Smooth muscle cell (in vitro differentiated cells): ENCODE data around the gene KRTAP4-6. TPM values are rescaled to one million over a fixed set of nuclear protein-coding genes. Genes with fewer than 3 reads are reported as not detected.
"Not testable (repeated sequence)": the region's sequence is repeated elsewhere in the genome, so short reads cannot be mapped to it uniquely, and the experiment has no call there.

Experiments used
- DNase-seq: peaks from one replicate; lab custom pipeline; 2025; ENCODE audit not compliant: unreplicated experiment; lab: John Stamatoyannopoulos, UW
- H2AFZ ChIP-seq: fragments of 200-600 bp; sonication (generic); 2 replicates; pipeline ENCODE4 v1.6.0; 2016; ENCODE audit warnings: antibody characterized with exemption, low read depth, mild to moderate bottlenecking
- H3F3A ChIP-seq: fragments of 200-600 bp; sonication (generic); 2 replicates; pipeline ENCODE4 v1.6.0; 2017; ENCODE audit warnings: antibody characterized with exemption, low read depth
- H3K27ac ChIP-seq: fragments of 200-600 bp; sonication (generic); 2 replicates; pipeline ENCODE4 v1.5.1; 2016; ENCODE audit warnings: low read depth, mild to moderate bottlenecking
- H3K27me3 ChIP-seq: fragments of 200-600 bp; sonication (generic); 2 replicates; pipeline ENCODE4 v1.6.1; 2016; ENCODE audit warnings: low read depth, mild to moderate bottlenecking
- H3K36me3 ChIP-seq: fragments of 200-600 bp; sonication (generic); 2 replicates; pipeline ENCODE4 v1.5.1; 2016; ENCODE audit warnings: low read depth
- H3K4me1 ChIP-seq: fragments of 200-600 bp; sonication (generic); 2 replicates; pipeline ENCODE4 v1.5.1; 2016; ENCODE audit warnings: low read depth
- H3K4me2 ChIP-seq: fragments of 200-600 bp; sonication (generic); 2 replicates; pipeline ENCODE4 v1.6.0; 2016; ENCODE audit warnings: mild to moderate bottlenecking
- H3K4me3 ChIP-seq: fragments of 200-600 bp; sonication (generic); 2 replicates; pipeline ENCODE4 v1.5.1; 2016; ENCODE audit warnings: mild to moderate bottlenecking
- H3K79me2 ChIP-seq: fragments of 200-600 bp; sonication (generic); 2 replicates; pipeline ENCODE4 v1.6.0; 2016; ENCODE audit warnings: low read depth, mild to moderate bottlenecking
- H3K9ac ChIP-seq: fragments of 200-600 bp; sonication (generic); 2 replicates; pipeline ENCODE4 v1.6.0; 2016; ENCODE audit warnings: low read depth
- H3K9me3 ChIP-seq: fragments of 200-600 bp; sonication (generic); replicated peaks from 2 replicates; pipeline ENCODE4 v1.5.1; 2016; ENCODE audit warnings: low read depth
- H4K20me1 ChIP-seq: fragments of 200-600 bp; sonication (generic); 2 replicates; pipeline ENCODE4 v1.6.0; 2016; ENCODE audit warnings: low read depth
- CTCF ChIP-seq: fragments of 200-600 bp; sonication (generic); IDR thresholded peaks from 2 replicates; pipeline ENCODE4 v1.5.1; 2017; ENCODE audit warnings: borderline replicate concordance, mild to moderate bottlenecking, antibody characterized with exemption; ENCODE audit not compliant: insufficient read depth, poor library complexity, severe bottlenecking
- WGBS: methylation state at CpG from one replicate; pipeline ENCODE4 v1.1.7; 2016; ENCODE audit warnings: low lambda C conversion rate; 5-methylcytosine and 5-hydroxymethylcytosine counted together
- polyA plus RNA-seq: library from polyadenylated mRNA; unstranded; fragments of >200 nt; fragmentation: Nextera tagmentation; extraction: Ambion mirVana; gene quantifications from 2 replicates; pipeline ENCODE4 v1.2.1, GENCODE V29; 2016
- total RNA-seq: library from RNA; depleted of rRNA; stranded (reverse); fragments of >200 nt; gene quantifications from 2 replicates; pipeline ENCODE4 v1.2.3, GENCODE V29; 2014

KRTAP4-6 gene
- total and polyA plus RNA-seq, 2 experiments from 2014 or later, result not detected

GRCh38 chr17:41118721-41119120, 21.6 kb downstream of the KRTAP4-6 start:
- Histone ChIP-seq H2AFZ (no peak overlapping the region), H3K27ac (no peak overlapping the region), H3K79me2 (no peaks in the 10 kb centered on the region), H4K20me1 (no peaks in the 10 kb centered on the region), H3F3A (no peaks in the 10 kb centered on the region), H3K4me1 (no peaks in the 10 kb centered on the region), H3K9ac (no peak overlapping the region), H3K36me3 (no peaks in the 10 kb centered on the region), H3K4me3 (no peak overlapping the region), H3K4me2 (no peak overlapping the region), H3K27me3 (no peaks in the 10 kb centered on the region), H3K9me3 (no peaks in the 10 kb centered on the region)
- DNase-seq, result no peak
- 67% methylated on average over 4 of the region's 4 CpGs for WGBS
- no peak for TF ChIP-seq CTCF

GRCh38 chr17:41117846-41118386, 22.4 kb downstream of the KRTAP4-6 start, which contains the start of gene KRTAP4-11:
KRTAP4-11 (minus strand) TSS chr17:41118373; CDS start chr17:41118315, 58 bp downstream.
- not testable (repeated sequence) for H3K4me2 ChIP-seq, H3K27ac ChIP-seq, H3K27me3 ChIP-seq, H3K9ac ChIP-seq, H3K4me1 ChIP-seq, H3K9me3 ChIP-seq, H3K4me3 ChIP-seq, H3K79me2 ChIP-seq, H4K20me1 ChIP-seq, H3K36me3 ChIP-seq, H2AFZ ChIP-seq, DNase-seq, H3F3A ChIP-seq
- WGBS, result 88% methylated on average over 10 of the region's 10 CpGs

- H3K4me2 ChIP-seq, result no peak overlapping the region
- no peak for DNase-seq
- no peak overlapping the region for H2AFZ ChIP-seq
- 90% methylated on average over 5 of the region's 5 CpGs for WGBS
- no peaks in the 10 kb centered on the region for H3F3A ChIP-seq
- H3K9me3 ChIP-seq, result no peaks in the 10 kb centered on the region
- TF ChIP-seq CTCF, result no peak
- no peak overlapping the region for H3K9ac ChIP-seq
- H3K27me3 ChIP-seq, result no peaks in the 10 kb centered on the region
- no peak overlapping the region for H3K4me3 ChIP-seq
- H4K20me1 ChIP-seq, result no peaks in the 10 kb centered on the region
- no peaks in the 10 kb centered on the region for H3K79me2 ChIP-seq
- no peak overlapping the region for H3K27ac ChIP-seq
- no peaks in the 10 kb centered on the region for H3K36me3 ChIP-seq
- no peaks in the 10 kb centered on the region for H3K4me1 ChIP-seq
These were observed 24.0 kb downstream of the KRTAP4-6 start for GRCh38 chr17:41116297-41116696.

GRCh38 chr17:41111151-41111885, 29.0 kb downstream of the KRTAP4-6 start:
- no peaks in the 10 kb centered on the region for H3K27me3 ChIP-seq
- no peaks in the 10 kb centered on the region for H3K79me2 ChIP-seq
- H3K4me2 ChIP-seq, result no peak overlapping the region
- H2AFZ ChIP-seq, result no peak overlapping the region
- H4K20me1 ChIP-seq, result no peaks in the 10 kb centered on the region
- H3K36me3 ChIP-seq, result no peaks in the 10 kb centered on the region
- WGBS, result 76% methylated on average over 2 of the region's 2 CpGs
- TF ChIP-seq CTCF, result no peak
- no peaks in the 10 kb centered on the region for H3F3A ChIP-seq
- no peaks in the 10 kb centered on the region for H3K9me3 ChIP-seq
- H3K9ac ChIP-seq, result no peak overlapping the region
- no peak overlapping the region for H3K27ac ChIP-seq
- H3K4me3 ChIP-seq, result no peak overlapping the region
- DNase-seq, result no peak
- H3K4me1 ChIP-seq, result no peaks in the 10 kb centered on the region

- not testable (repeated sequence) for H3K27ac ChIP-seq, H3K27me3 ChIP-seq, H3F3A ChIP-seq, H3K9ac ChIP-seq, H3K36me3 ChIP-seq, H3K4me3 ChIP-seq, H3K9me3 ChIP-seq, H2AFZ ChIP-seq, H3K4me1 ChIP-seq, H4K20me1 ChIP-seq, DNase-seq, H3K79me2 ChIP-seq, H3K4me2 ChIP-seq
- 53% methylated on average over 1 of the region's 1 CpG for WGBS
These were observed 31.5 kb downstream of the KRTAP4-6 start for GRCh38 chr17:41108728-41109386.
